NCI-H748 (cell line): ENCODE measurements around the gene GRID2.
A peak's percentile ranks its signal among the peaks of the same experiment; 100 is the strongest.
"Not testable (repeated sequence)": the region's sequence is repeated elsewhere in the genome, so short reads cannot be mapped to it uniquely, and the experiment has no call there.

Experiments
- DNase-seq: peaks from one replicate; lab custom pipeline; 2025; ENCODE audit not compliant: unreplicated experiment; lab: John Stamatoyannopoulos, UW

GRID2 gene

DNA sequence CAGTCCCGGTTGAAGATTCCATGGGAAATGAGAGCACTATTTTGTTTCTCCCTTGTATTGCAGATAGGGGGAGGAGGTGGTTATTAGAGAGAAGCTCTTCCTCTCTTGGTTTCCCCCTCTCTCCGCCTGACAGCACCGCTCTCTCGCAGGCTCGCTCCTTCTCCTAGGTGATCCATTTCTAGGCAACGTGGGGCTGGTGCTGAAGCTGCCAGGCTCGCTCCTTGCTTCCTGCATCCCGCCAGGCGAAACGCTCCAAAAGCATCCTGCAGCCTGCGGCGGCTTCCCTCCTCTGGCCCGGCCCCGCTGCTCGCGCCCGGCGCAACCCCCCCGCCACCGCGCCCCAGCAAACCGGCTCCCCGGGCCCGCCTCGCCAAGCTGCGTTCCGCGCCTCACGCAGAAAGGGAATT lies at the start of gene GRID2:
GRID2 (plus strand) TSS at position 346 of the 407 bp plus-strand sequence.
- peak; percentile 80 for DNase-seq

- DNase-seq = no peak
Observed at GRCh38 chr4:92253986-92254671, 49.6 kb upstream of the GRID2 start.

GRCh38 chr4:92254767-92255442 lies 48.9 kb upstream of the GRID2 start:
- DNase-seq = no peak

GRCh38 chr4:92255920-92256244 lies 47.9 kb upstream of the GRID2 start:
- DNase-seq = no peak

GRCh38 chr4:92257931-92258857 lies 45.6 kb upstream of the GRID2 start:
- DNase-seq = no peak

- DNase-seq = no peak
Observed at GRCh38 chr4:92261256-92261655, 42.5 kb upstream of the GRID2 start.

DNA sequence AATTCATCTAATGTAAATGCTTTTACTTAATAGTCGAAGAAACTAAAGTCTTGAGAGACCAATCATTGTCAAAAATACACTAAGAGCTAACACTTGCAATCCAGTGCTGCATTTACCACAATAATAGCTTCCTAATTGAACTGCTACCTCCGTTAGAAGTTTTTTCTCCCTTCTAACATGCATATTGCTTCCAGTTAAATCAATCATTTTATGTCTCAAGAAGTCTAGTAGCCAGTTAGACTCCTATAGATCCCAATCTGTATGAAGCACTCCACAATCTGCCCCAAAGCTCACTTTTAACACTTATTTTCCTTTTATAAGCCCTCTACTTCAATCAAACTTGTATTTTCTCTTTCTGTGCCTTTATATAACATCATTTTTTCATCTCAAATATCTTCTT lies 41.4 kb upstream of the GRID2 start:
- DNase-seq = no peak

GRCh38 chr4:92263010-92263409 lies 40.8 kb upstream of the GRID2 start:
- no peak for DNase-seq

GRCh38 chr4:92263575-92263974 lies 40.2 kb upstream of the GRID2 start:
- DNase-seq = no peak

DNA sequence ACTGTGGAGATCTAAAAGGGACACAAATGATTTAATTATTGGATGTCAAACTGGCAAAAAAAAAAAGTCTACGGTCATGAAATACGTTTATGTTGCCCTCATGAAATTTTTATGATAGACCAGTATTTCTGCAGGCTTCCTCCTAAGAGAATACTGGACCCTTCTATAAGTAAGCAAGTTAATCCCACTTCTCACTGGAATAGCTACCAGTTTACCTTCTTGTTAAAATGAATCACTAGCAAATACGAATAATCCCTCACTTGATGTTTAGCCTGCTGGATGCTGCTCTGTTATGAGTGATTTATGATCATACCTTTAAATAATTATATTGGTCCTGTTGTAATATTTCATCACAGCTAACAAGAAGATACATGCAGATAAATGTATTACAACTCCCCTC lies 39.6 kb upstream of the GRID2 start:
- DNase-seq = no peak

DNA sequence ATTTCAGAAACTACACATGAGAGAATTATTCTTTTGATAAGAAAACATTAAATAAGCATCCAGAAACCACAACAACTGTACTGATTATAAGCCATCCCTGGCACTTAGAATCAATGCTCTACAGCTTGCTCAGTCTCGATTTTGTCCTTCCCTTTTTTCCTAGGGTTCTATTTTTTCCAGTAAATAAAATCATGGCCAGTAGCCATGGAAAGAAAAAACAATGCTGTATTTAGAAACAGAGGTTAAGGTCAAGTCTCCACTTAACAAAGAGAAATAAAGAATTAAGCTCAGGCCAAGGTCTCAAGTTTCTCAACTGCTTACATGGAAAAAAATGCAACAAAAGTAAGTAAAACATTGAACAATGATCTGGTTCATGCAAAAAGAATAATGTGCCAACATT lies 38.7 kb upstream of the GRID2 start:
- DNase-seq = no peak

DNA sequence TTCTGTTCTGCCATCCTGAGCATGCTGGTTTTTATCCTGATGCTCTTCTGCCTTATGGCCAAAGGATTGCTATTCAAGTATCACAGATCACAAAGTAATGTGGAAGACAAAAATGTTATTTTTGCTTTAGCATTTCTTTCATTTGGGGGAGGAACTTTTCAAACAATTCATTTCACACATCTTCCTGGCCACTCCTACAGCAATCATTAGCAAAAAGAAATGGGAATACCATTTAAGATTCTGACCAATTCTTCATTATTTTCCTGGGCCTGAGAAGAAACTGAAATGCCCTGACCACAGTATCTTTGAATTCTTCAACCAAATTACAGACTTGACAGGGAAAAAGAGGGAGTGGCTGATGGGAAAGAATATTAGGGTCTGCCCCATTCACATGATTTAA lies 38.0 kb upstream of the GRID2 start:
- no peak for DNase-seq

DNA sequence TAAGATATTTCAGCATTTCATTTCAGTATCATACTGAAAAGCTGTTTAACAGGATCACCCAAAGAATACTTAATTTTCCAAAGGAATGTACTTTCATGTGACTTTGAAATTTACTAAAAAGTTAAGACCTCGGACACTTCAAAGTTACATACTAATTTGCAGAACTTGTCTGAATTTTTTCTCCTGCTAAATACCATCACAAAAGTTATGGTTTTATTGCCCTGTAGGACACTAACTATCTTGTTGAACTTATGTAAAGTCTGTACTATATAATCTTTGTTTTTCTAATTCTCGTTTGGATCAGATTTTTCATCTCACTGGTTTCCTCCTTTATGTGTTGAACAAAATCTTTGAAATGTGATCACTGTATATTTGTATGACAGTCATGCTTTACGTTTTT lies 37.2 kb upstream of the GRID2 start:
- DNase-seq = no peak

DNA sequence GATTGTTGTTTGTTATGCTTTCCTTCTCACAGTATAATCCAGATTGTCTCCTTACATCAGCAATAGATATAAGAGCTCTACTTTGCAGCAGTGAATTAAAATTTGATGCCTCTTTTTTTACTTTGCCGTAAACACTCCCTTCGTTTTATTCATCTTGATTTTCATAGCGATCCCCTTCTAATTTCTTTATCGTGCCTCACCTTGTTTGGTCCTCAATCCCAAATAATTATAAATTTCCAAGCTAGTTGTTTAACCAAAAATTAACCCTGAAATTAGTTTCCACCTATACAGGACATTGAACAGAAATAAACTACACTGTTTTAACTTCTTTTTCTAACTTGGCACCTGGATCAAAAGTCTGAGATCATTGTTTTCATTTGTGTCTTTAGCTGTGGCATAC lies 35.1 kb upstream of the GRID2 start:
- no peak for DNase-seq

DNA sequence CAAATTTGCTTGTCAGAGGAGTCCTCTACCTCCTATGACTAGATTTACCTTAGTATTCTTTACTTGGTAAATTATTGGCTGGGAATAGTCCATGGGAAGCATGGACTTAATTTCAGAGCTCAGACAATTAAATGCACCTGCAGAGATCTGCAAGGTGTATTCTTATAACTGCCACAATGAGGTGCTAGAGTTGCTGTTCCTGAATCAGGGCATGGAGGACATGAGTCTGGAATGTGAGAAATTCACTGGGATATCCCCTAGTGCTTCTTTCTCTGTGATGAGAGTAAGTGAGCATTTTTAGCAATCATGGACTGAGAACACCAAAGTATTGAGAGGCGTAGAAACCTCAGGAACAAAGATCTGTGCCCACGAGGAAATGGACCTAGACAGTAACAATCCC lies 32.9 kb upstream of the GRID2 start:
- peak; percentile 31 for DNase-seq

GRCh38 chr4:92271551-92271950 lies 32.2 kb upstream of the GRID2 start:
- DNase-seq = not testable (repeated sequence)

GRCh38 chr4:92277057-92277881 lies 26.5 kb upstream of the GRID2 start:
- not testable (repeated sequence) for DNase-seq

- DNase-seq = no peak
Observed at GRCh38 chr4:92279296-92279695, 24.5 kb upstream of the GRID2 start.

DNA sequence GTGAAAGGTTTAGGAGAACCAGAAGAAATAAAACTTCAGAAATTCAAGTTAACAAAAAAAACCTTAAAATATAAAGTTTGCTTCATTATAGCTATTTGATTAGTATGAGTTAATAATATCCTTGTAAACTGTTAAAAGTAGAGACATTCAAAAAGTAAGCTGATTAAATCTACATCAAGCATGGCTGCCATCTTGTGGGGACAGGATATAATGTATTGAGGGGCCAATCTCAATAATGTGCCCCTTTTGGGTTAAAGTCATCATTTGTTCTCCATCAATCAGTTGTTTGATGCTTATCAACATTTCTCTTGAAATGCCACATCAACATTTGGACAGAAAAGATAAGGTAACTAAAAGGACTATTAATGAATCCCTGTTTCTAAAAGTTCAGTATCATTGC lies 4.6 kb upstream of the GRID2 start:
- DNase-seq = no peak

DNA sequence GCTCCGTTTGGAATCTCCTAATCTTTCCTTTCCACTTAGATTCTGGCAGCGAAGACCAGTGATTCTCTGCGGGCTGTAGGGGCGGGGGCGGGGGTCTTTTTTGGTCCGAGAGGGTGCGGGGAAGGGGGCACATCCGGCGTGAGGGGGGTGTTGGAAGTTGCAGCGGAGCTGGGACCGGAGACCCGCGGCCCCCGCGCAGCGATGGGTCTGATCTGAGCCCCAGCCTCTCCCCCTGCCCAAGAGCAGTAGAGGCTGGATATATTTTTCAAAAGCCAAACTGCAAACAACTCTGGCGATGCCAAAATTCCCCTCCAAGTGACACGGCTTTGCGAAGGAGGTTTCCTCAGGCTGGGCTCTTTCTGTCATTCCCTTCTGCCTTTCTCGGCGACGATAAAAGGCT lies 355 bp downstream of the GRID2 start:
- DNase-seq = peak; percentile 10

GRCh38 chr4:92304606-92305005 lies 840 bp downstream of the GRID2 start:
- DNase-seq = peak; percentile 47
